H9 (cell line): ENCODE data around the gene RMI2. TPM values are rescaled to one million over a fixed set of nuclear protein-coding genes. Genes with fewer than 3 reads are reported as not detected.

Experiments used
- DNase-seq: peaks from one replicate; pipeline ENCODE4 v3.0.0-alpha.2; 2017
- H2AFZ ChIP-seq: one replicate; pipeline ENCODE4 v1.6.1; 2013; ENCODE audit warnings: mild to moderate bottlenecking, low read length, control low read depth, moderate library complexity
- H2AK5ac ChIP-seq: 2 replicates; pipeline ENCODE4 v1.6.1; 2013; ENCODE audit warnings: low read length, control low read depth, mixed read lengths; ENCODE audit not compliant: insufficient read length
- H2BK120ac ChIP-seq: one replicate; pipeline ENCODE4 v1.6.1; 2013; ENCODE audit warnings: low read depth, mild to moderate bottlenecking, low read length, control low read depth, inconsistent platforms; ENCODE audit not compliant: poor library complexity, severe bottlenecking
- H2BK12ac ChIP-seq: 2 replicates; pipeline ENCODE4 v1.6.1; 2013; ENCODE audit warnings: low read length, control low read depth, mixed read lengths, low read depth; ENCODE audit not compliant: insufficient read length
- H2BK15ac ChIP-seq: 2 replicates; pipeline ENCODE4 v1.6.1; 2013; ENCODE audit warnings: low read depth, low read length, control low read depth
- H2BK20ac ChIP-seq: one replicate; pipeline ENCODE4 v1.6.1; 2013; ENCODE audit warnings: low read depth, mild to moderate bottlenecking, low read length, control low read depth, inconsistent platforms; ENCODE audit not compliant: poor library complexity, severe bottlenecking
- H2BK5ac ChIP-seq: 2 replicates; pipeline ENCODE4 v1.6.1; 2013; ENCODE audit warnings: low read length, control low read depth, mixed read lengths; ENCODE audit not compliant: insufficient read length
- H3K14ac ChIP-seq: 2 replicates; pipeline ENCODE4 v1.6.1; 2013; ENCODE audit warnings: low read length, control low read depth; ENCODE audit not compliant: insufficient read depth
- H3K18ac ChIP-seq: 2 replicates; pipeline ENCODE4 v1.6.1; 2013; ENCODE audit warnings: low read depth, mild to moderate bottlenecking, mixed read lengths, low read length, control low read depth; ENCODE audit not compliant: insufficient read length
- H3K23ac ChIP-seq: 2 replicates; pipeline ENCODE4 v1.6.1; 2013; ENCODE audit warnings: low read length, control low read depth, mixed read lengths, low read depth; ENCODE audit not compliant: insufficient read length
- H3K23me2 ChIP-seq: 2 replicates; pipeline ENCODE4 v1.6.1; 2013; ENCODE audit warnings: low read depth, mild to moderate bottlenecking, mixed read lengths, low read length, control low read depth; ENCODE audit not compliant: insufficient read length, poor library complexity, severe bottlenecking
- H3K27ac ChIP-seq: 2 replicates; pipeline ENCODE4 v1.5.1; 2013; ENCODE audit warnings: low read length, control low read depth, mixed read lengths, low read depth; ENCODE audit not compliant: insufficient read length
- H3K27me3 ChIP-seq: 2 replicates; pipeline ENCODE4 v1.6.1; 2013; ENCODE audit warnings: low read length, control low read depth, inconsistent platforms; ENCODE audit not compliant: insufficient read depth
- H3K4ac ChIP-seq: 2 replicates; pipeline ENCODE4 v1.6.1; 2013; ENCODE audit warnings: low read depth, mild to moderate bottlenecking, control low read depth, inconsistent platforms, low read length, moderate library complexity
- H3K4me1 ChIP-seq: 2 replicates; pipeline ENCODE4 v1.6.1; 2013; ENCODE audit warnings: low read length, control low read depth, inconsistent platforms; ENCODE audit not compliant: insufficient read depth
- H3K4me2 ChIP-seq: 2 replicates; pipeline ENCODE4 v1.6.1; 2013; ENCODE audit warnings: low read length, control low read depth, mixed read lengths; ENCODE audit not compliant: insufficient read length, insufficient read depth
- H3K56ac ChIP-seq: 2 replicates; pipeline ENCODE4 v1.6.1; 2013; ENCODE audit warnings: low read depth, mild to moderate bottlenecking, mixed read lengths, low read length, control low read depth; ENCODE audit not compliant: insufficient read length
- H3K79me1 ChIP-seq: 2 replicates; pipeline ENCODE4 v1.6.1; 2013; ENCODE audit warnings: low read depth, mild to moderate bottlenecking, moderate library complexity, low read length, control low read depth, inconsistent platforms; ENCODE audit not compliant: insufficient read depth, poor library complexity, severe bottlenecking
- H3K79me2 ChIP-seq: 2 replicates; pipeline ENCODE4 v1.6.1; 2013; ENCODE audit warnings: low read length, control low read depth, inconsistent platforms; ENCODE audit not compliant: insufficient read depth
- H3K9ac ChIP-seq: 2 replicates; pipeline ENCODE4 v1.6.1; 2013; ENCODE audit warnings: low read length, control low read depth, mixed read lengths; ENCODE audit not compliant: insufficient read length; ENCODE audit errors: extremely low read depth
- H3K9me3 ChIP-seq: one replicate; pipeline ENCODE4 v1.6.1; 2013; ENCODE audit warnings: low read depth, low read length, inconsistent platforms; ENCODE audit not compliant: control insufficient read depth
- H3T11ph ChIP-seq: one replicate; pipeline ENCODE4 v1.6.1; 2013; ENCODE audit warnings: mild to moderate bottlenecking, low read length, control low read depth, inconsistent platforms
- H4K20me1 ChIP-seq: one replicate; pipeline ENCODE4 v1.6.1; 2013; ENCODE audit not compliant: control insufficient read depth, insufficient read length, insufficient read depth
- H4K5ac ChIP-seq: 2 replicates; pipeline ENCODE4 v1.6.1; 2013; ENCODE audit warnings: low read depth, mild to moderate bottlenecking, mixed read lengths, low read length, control low read depth; ENCODE audit not compliant: insufficient read length
- H4K8ac ChIP-seq: replicated peaks from 2 replicates; pipeline ENCODE4 v1.6.1; 2013; ENCODE audit warnings: low read length, control low read depth, mixed read lengths, low read depth; ENCODE audit not compliant: insufficient read length
- H4K91ac ChIP-seq: 2 replicates; pipeline ENCODE4 v1.6.1; 2013; ENCODE audit warnings: low read depth, mild to moderate bottlenecking, moderate library complexity, mixed read lengths, low read length, control low read depth; ENCODE audit not compliant: insufficient read length
- H3K27ac Mint-ChIP-seq, 3 experiments: 2 replicates in 2 of 3; 3 replicates in 1 of 3; pipeline ENCODE4 v1.8.0; 2020 to 2021; ENCODE audit warnings: mixed read lengths in 3 of 3, mild to moderate bottlenecking in 1 of 3, moderate library complexity in 1 of 3
- H3K27me3 Mint-ChIP-seq: 2 replicates; pipeline ENCODE4 v1.8.0; 2021; ENCODE audit warnings: low read depth, mild to moderate bottlenecking, moderate library complexity, mixed read lengths
- H3K36me3 Mint-ChIP-seq, 3 experiments: 2 replicates in 2 of 3; 3 replicates in 1 of 3; pipeline ENCODE4 v1.8.0; 2020 to 2021; ENCODE audit warnings: low read depth in 3 of 3, mixed read lengths in 3 of 3; ENCODE audit not compliant: insufficient read depth in 1 of 3
- H3K4me1 Mint-ChIP-seq, 2 experiments: 2 replicates each; pipeline ENCODE4 v1.8.0; 2020; ENCODE audit warnings: mixed read lengths in 2 of 2
- H3K4me3 Mint-ChIP-seq, 2 experiments: 2 replicates in 1 of 2; 3 replicates in 1 of 2; pipeline ENCODE4 v1.8.0; 2020 to 2021; ENCODE audit warnings: mild to moderate bottlenecking in 2 of 2, mixed read lengths in 2 of 2, moderate library complexity in 1 of 2
- H3K9me3 Mint-ChIP-seq, 2 experiments: 2 replicates in 1 of 2; 3 replicates in 1 of 2; pipeline ENCODE4 v1.8.0; 2020; ENCODE audit warnings: mild to moderate bottlenecking in 2 of 2, mixed read lengths in 2 of 2, moderate library complexity in 1 of 2
- CTCF ChIP-seq: fragments of 200-600 bp; sonication (generic); conservative IDR thresholded peaks from 3 replicates; pipeline ENCODE4 v1.8.0; 2021; ENCODE audit warnings: antibody characterized with exemption, mild to moderate bottlenecking
- whole genome bisulfite sequencing: extraction: QIAGEN DNeasy Blood & Tissue Kit; methylation state at CpG from one replicate; pipeline ENCODE4 v1.1.7; 2013; ENCODE audit warnings: missing lambda C conversion rate, low lambda C conversion rate, mixed read lengths; ENCODE audit not compliant: insufficient read length; ENCODE audit errors: extremely low coverage; 5-methylcytosine and 5-hydroxymethylcytosine counted together
- total RNA-seq: library from RNA; stranded (reverse); gene quantifications from 2 replicates; pipeline ENCODE4 v1.2.1, GENCODE V29; 2021

RMI2 gene
- total RNA-seq, 1 experiment from 2014 or later, result 57.6 TPM

GRCh38 chr16:11354733-11355574 is 9.7 kb downstream of the RMI2 start:
- DNase-seq, result no peak
- H3K27ac ChIP-seq, result no peak overlapping the region
- H3K27me3 ChIP-seq, result no peaks in the 10 kb centered on the region
- H3K23ac ChIP-seq, result no peak overlapping the region
- H4K8ac ChIP-seq, result no peak overlapping the region
- no peak overlapping the region for H3K18ac ChIP-seq
- Mint-ChIP-seq H3K27ac (peak overlapping the region in 2 of 3 experiments; percentile 30 to 87; a peak in 4 of 7 replicates), H3K36me3 (peaks cover 27 to 40% (median 31%) of the 10 kb centered on the region in 3 experiments), H3K4me1 (peaks cover 22 to 41% of the 10 kb centered on the region in 2 experiments), H3K4me3 (no peak overlapping the region), H3K9me3 (no peaks in the 10 kb centered on the region), H3K27me3 (no peaks in the 10 kb centered on the region)
- no peak overlapping the region for H2AFZ ChIP-seq
- H4K91ac ChIP-seq, result no peak overlapping the region
- no peak overlapping the region for H3K4ac ChIP-seq
- H3K9me3 ChIP-seq, result no peaks in the 10 kb centered on the region
- WGBS, result no CpG with 5 or more reads among the region's 11 CpGs
- H3T11ph ChIP-seq, result no peak overlapping the region
- no peak overlapping the region for H2BK20ac ChIP-seq
- no peak overlapping the region for H3K4me2 ChIP-seq
- H3K56ac ChIP-seq, result no peak overlapping the region
- H3K79me2 ChIP-seq, result peaks cover 4% of the 10 kb centered on the region; the same call in 1 of the 2 replicates
- no peak overlapping the region for H2BK5ac ChIP-seq
- no peak overlapping the region for H3K9ac ChIP-seq
- no peak overlapping the region for H2BK12ac ChIP-seq
- H4K20me1 ChIP-seq, result no peaks in the 10 kb centered on the region
- no peak overlapping the region for H2BK120ac ChIP-seq
- H3K79me1 ChIP-seq, result no peaks in the 10 kb centered on the region
- no peaks in the 10 kb centered on the region for H3K23me2 ChIP-seq
- no peak for TF ChIP-seq CTCF
- H2BK15ac ChIP-seq, result no peak overlapping the region
- H3K4me1 ChIP-seq, result no peaks in the 10 kb centered on the region; the same call in 1 of the 2 replicates
- no peak overlapping the region for H3K14ac ChIP-seq
- H2AK5ac ChIP-seq, result no peak overlapping the region
- H4K5ac ChIP-seq, result no peak overlapping the region
